HG03520 (cell line): ENCODE results near the gene MASP2.
A peak's percentile ranks its signal among the peaks of the same experiment; 100 is the strongest.
"Not testable (repeated sequence)": the region's sequence is repeated elsewhere in the genome, so short reads cannot be mapped to it uniquely, and the experiment has no call there.

Source experiments
- ATAC-seq: cut with Tn5 transposase; IDR thresholded peaks from one replicate; pipeline ENCODE4 v1.9.1; 2021; ENCODE audit warnings: mild to moderate bottlenecking, moderate library complexity; ENCODE audit not compliant: unreplicated experiment

The MASP2 gene

DNA sequence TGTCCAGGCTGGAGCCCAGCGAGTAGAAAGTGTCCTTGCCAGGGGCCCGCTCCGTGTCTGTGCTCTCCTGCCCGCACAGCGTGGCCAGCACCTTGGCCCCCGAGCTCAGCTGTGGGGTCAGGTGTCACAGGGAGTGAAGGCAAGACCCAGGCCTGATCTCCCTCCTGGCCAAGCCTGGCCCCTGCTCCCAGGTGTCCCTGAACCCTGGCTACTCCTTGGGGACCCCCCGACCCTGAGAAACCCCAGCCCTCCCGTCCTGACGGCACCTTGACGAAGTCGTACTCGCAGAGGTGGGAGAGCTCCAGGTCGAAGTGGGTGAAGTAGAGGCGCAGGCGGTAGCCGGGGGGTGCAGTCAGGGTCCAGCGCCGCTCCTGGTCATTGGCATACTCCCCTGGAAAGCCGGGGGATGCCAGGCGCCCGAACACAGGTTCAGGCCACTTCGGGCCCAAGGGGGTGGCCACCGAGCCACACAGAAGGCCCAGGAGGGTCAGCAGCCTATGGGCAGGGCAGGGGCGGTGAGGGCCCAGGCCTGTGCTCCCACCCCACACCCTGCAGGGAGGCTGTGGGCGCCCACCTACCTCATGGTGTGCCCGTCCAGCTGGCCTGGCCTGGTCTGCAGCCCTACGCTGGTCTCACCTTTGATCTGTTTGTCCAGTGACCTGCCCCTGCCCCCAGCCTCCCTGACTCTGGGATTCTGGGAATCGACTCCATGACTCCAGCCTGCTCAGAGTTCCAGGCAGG is at the start of gene MASP2:
Gene MASP2 (minus strand): TSS at position 615 of the 741 bp plus-strand sequence. CDS start 32 bp downstream, at position 583.
- ATAC-seq: no peak

DNA sequence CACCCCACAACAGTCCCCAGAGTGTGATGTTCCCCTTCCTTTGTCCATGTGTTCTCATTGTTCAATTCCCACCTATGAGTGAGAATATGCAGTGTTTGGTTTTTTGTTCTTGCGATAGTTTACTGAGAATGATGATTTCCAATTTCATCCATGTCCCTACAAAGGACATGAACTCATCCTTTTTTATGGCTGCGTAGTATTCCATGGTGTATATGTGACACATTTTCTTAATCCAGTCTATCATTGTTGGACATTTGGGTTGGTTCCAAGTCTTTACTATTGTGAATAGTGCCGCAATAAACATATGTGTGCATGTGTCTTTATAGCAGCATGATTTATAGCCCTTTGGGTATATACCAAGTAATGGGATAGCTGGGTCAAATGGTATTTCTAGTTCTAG is 36.7 kb upstream of the MASP2 start:
- not testable (repeated sequence) for ATAC-seq

DNA sequence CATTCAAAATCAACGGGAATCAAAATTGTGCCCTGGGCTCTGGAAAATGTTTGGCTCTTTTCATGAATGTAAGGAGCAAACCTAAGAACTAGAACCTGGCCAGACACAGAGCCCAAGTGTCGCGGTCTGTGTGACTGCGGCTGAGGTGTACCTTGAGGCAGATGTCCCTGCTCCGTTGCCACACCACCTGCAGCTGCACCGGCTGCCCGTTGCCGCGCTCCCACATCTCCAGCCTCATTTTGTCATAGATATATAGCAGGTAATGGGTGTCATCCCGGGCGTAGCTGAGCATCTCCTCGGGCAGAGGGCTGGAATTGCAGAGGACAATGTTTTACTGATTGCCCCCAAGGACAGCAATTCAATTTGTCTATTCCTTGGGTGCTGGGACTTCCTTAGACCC is 33.9 kb upstream of the MASP2 start:
- no peak for ATAC-seq

DNA sequence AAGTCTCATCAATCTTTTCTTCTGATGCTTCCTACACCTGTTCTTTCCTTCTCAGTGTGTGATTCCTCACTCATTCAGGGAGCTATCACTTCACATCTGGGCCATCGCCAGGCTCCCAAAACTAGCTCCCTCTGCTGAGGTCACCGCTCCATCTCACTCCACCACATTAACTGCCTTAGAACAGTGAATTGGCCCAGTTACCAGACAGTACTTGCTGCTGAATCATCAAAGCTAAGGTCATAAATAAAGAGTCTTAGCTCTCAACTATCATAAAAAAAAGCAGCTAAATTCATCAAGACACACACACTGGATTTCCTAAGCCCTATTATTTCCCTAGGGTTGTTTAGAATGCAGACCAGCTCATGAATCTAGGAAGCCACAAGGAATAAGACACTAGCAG is 31.6 kb upstream of the MASP2 start:
- no peak for ATAC-seq

- not testable (repeated sequence) for ATAC-seq
These were observed 26.4 kb upstream of the MASP2 start for GRCh38 chr1:11073398-11073797.

- ATAC-seq: no peak
These were observed 25.3 kb upstream of the MASP2 start for GRCh38 chr1:11072216-11072917.

DNA sequence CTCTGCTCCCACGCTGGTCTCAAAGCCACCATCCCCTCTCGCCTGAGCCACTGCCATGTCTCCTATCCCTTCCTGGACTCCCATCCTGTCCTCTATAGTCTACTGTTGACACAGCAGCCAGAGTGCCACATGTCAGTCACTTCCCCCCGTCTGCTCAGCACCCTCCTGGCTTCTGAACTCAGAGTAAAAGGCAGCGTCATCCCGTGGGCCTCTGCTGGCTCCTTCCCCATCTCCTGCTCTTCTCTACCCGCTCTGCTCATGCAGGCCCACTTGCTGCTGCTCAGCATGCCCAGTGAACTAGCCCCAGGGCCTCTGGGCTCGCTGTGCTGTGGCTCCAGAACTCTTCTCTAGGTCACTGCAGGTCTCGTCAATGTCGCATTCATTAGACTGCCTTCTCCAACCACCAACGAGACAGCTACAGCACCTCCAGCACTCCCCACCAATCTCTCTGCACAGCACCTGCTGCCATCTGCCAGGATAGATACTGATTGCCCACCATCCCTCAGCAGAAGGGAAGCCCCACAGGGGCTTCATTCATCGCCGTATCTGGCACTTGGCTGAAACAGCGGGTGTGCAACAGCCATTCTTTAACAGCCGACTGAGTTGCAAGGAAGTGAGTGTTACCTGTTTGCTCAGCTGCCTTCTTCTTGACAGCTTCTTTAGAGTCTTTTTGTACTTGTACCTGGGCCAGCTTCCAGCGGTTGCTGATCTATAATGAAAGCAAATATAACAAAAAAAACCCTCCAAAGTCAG is 24.6 kb upstream of the MASP2 start:
- ATAC-seq: no peak

GRCh38 chr1:11070876-11071275 is 23.8 kb upstream of the MASP2 start:
- ATAC-seq: no peak

GRCh38 chr1:11068600-11069473 is 21.8 kb upstream of the MASP2 start:
- ATAC-seq: no peak

- ATAC-seq: no peak
These were observed 20.9 kb upstream of the MASP2 start for GRCh38 chr1:11067716-11068599.

DNA sequence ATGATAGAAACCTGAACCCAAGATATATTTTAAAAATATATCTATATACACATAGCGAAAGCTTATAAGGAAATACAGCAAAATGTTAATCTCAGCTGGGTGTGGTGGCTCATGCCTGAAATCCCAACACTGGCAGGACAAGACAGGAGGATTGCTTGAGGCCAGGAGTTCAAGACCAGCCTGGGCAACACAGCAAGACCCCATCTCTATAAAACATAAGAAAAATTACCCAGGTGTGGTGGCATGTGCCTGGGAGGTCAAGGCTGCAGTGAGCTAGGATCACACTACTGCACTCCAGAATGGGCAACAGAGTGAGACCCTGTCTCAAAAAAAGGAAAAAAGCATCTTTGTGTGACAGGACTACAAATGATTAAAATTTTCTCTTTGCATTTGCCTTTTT is 18.8 kb upstream of the MASP2 start:
- ATAC-seq: no peak

- ATAC-seq: no peak
These were observed 17.9 kb upstream of the MASP2 start for GRCh38 chr1:11064942-11065341.

DNA sequence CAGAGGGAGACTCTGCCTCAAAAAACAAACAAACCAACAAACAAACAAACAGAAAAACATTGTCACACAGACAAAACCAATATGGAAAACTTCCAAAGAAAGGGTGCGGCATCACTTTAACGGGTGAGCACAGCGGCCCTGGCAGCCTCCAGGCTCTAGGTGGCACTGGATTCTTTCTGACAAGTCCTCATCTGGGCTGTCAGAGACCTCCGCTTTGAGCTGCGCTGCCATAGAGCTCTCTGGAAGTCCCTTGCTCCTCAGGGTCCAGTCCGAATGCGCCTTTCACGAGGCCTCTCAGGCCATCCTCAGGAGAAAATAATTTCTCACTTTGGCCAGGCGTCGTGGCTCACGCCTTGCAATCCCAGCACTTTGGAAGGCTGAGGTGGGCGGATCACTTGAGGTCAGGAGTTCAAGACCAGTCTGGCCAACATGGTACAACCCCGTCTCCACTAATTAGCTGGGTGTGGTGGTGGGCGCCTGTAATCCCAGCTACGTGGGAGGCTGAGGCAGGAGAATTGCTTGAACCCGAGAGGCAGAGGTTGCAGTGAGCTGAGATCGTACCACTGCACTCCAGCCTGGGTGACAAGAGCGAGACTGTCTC is 17.0 kb upstream of the MASP2 start:
- not testable (repeated sequence) for ATAC-seq

GRCh38 chr1:11062965-11063401 is 15.9 kb upstream of the MASP2 start:
- ATAC-seq: no peak

DNA sequence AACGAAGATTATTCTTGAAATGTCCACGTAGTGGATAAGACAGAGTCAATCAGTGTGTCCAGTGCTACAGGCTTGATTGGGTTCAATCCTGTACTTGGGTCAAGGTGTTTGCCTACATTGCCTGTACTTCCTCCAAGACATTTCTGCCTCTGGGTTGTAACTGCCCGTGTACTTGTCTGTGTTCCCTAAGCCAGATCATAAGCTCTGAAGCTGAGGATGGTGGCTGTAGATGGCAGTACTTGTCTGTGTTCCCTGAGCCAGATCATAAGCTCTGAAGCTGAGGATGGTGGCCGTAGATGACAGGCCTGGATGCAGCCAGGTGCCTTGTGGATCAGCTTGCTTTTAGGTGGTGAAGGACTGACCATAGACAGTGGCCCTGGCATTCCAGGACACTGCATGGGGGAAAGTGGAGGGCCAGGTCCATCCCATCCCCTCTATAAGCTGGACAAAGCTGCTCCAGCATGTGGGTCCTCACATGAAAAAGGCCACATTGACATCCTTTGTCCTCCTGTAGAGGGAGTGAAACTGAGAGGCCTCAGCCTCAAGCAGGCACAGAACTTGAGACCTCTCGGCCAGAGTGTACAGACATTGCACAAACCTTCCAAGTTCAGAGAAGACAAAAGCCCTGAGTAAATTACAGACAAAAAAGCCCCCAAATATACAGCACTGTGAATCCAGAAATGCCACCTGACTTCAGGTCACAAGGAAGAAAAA is 14.8 kb upstream of the MASP2 start:
- ATAC-seq: no peak

DNA sequence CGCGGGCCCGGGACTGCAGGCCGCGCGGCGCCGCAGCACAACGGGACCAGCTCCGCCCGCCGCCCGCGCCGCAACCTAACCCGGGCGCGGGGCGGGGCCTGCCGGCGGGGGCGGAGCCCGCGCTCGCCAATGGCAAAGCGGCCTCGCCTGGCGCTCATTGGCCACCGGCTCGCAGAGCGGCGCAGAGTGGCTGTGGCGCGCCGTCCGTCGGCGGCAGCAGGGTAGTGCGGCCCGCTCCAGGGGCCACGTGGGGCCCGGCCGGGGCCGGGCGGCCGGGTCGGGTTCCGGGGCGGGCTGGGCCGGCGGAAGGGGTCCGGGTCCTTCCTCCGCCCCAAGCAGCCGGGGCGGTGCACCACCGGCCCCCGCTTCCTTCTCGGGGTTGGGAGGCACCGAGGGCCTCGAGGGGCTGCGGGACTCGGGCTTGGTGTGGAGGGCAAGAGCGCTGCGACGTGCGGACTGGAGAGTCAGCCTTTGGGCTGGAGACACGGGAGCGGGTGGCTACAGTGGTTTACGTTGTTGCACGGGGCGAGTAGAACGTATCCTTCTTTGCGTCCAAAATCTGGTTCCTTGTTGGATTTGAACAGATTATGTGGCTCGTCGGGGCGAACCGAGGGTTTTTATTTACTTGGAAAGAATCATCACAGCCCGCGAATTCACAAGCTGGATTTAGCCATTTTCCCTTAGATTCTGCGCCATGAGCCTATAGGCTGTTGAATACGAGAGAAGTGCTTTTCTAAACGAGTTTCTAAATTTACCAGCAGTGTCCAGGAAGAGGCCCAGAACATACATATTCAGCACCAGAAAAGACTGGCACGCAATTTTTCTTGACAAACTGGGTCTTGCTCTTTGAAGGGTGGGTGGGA is 13.2 kb upstream of the MASP2 start, which contains the start of gene SRM:
Gene SRM (minus strand): TSS at position 51 of the 863 bp plus-strand sequence. CDS start 75 bp downstream, outside the sequence.
- peak; percentile 93 for ATAC-seq

DNA sequence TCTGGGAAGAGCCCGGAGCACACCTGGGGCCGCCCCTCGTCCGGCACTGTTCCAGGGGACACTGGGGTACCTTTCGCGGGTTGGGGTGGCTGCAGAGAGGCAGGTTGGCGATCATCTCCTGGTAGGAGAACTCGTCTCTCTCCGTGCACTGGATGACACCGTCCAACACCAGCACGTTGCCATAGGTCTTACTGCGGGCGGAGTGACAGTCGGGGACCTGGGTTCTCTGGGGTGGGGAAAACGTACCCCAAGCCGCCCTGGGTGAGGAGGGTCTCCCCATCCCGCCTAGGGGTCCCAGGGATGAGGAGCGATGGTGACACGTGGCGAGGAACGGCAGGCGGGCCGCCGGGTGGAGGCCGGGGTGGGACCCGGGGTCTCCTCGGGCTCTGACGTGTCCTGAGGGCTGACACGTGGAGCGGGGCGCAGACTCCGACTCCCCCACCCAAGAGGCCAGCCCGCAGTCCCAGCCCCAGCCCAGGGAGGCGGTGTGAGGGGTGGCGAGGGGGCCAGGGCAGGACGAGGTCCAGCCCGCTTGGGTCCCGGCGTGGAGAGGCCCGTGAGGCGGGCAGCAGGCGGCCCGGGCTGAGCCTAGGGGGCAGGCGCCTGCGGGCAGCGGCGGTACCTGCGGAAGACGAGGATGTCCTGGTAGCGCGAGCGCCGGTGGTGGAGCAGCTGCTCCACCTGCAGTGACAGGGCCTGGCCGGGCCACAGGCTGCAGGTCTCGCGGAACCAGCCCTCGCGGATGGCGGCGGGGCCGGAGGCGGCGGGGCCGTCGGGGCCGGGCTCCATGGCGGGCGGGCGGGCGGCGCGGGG is 12.3 kb upstream of the MASP2 start:
- ATAC-seq: peak; percentile 15
